Posterior vena cava (tissue), 2 donors: ENCODE results near the gene EDIL3. TPM values are rescaled to one million over a fixed set of nuclear protein-coding genes. Genes with fewer than 3 reads are reported as not detected.
"Not testable (repeated sequence)": the region's sequence is repeated elsewhere in the genome, so short reads cannot be mapped to it uniquely, and the experiment has no call there.

Source experiments
- DNase-seq: peaks from one replicate; pipeline ENCODE4 v3.0.0-alpha.2; 2020; ENCODE audit warnings: low spot score
- intact Hi-C, 2 donors: fragments of 100-400 bp; cut with DNase I; formaldehyde crosslinking; loops; one replicate each; pipeline versions ENCODE4 v1.14.1 to v1.14.2; 2022 to 2023
- total RNA-seq, 2 donors: library from RNA; stranded (reverse); fragmentation: NEBNext Ultra II Directional; extraction: Animal tissue kit (Norgen Biotek cat#: 25700); gene quantifications; one replicate each; pipeline ENCODE4 v1.2.1, GENCODE V29; 2021
- donor health status: DM: yes; HTN: yes; CAD: no.
- donor health status: DM: yes; HTN: yes; CAD: no.

Gene EDIL3
- total RNA-seq, 2 donors from 2014 or later, result 117 to 143 TPM

- DNase-seq, intact Hi-C loops: not testable (repeated sequence)
These were observed 366.2 kb downstream of the EDIL3 start for GRCh38 chr5:84018521-84018920.

- DNase-seq, result no peak
- intact Hi-C loops, result no loop called here
These were observed 367.0 kb downstream of the EDIL3 start for GRCh38 chr5:84017523-84018172.

DNA sequence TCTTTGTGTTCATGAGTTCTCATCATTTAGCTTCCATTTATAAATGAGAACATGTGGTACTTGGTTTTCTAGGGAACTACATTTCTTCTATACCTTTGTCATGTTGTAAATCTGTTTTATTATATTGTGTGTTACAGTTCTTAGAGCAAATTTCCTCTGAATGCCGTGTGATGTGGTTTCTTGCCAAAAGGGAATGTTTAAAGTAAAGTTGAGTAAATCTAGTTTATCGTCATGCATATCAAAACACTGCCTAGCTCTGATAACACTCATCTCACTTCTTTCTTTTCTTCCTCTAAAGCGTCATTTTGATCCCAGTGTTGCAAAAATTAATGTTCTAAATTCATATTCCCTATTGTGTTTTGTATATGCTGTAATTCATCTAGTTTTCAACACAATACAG lies 368.6 kb downstream of the EDIL3 start:
- intact Hi-C loops, result no loop called here
- no peak for DNase-seq

GRCh38 chr5:84014966-84015365 lies 369.7 kb downstream of the EDIL3 start:
- no peak for DNase-seq
- intact Hi-C loops, result no loop called here

- no peak for DNase-seq
These were observed 390.9 kb downstream of the EDIL3 start for GRCh38 chr5:83993803-83994202.

DNA sequence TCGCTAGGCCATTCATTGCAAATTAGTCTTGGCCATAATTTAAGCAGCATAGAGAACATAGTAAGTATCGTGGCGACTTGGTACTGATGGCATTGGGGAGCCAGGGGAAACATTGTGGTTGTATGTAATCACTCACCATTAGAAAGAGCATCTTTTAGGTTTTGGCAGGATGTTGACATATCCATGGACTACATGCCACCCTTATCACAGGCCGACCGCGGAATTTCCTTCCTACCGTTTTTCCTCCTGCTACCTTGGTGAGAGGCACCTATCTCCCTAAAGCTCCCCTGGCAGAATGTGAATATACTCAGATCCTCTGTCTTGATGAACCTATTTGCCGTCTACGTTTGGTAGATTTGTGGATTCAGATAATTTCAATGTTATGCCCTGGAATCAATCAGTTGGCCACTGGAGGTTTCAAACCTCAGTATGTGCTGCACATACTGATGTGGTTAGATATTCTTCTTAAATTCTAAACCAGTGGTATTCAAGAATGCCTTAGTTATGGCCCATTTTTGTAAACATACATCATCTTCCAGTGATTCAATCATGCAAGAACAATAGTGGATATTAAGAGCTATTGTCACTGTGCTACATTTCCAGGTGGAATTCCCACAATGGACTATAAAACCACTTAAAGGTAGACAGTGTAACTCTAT lies 393.0 kb downstream of the EDIL3 start:
- no peak for DNase-seq
- intact Hi-C loops, result no loop called here

More at GRCh38 chr5:83993803-83994202, 390.9 kb downstream of the EDIL3 start:
- intact Hi-C loops, result no loop called here

- DNase-seq, result no peak
- intact Hi-C loops, result no loop called here
These were observed 396.4 kb downstream of the EDIL3 start for GRCh38 chr5:83988293-83988685.

- no peak for DNase-seq
- intact Hi-C loops, result no loop called here
These were observed 397.0 kb downstream of the EDIL3 start for GRCh38 chr5:83987513-83988292.

DNA sequence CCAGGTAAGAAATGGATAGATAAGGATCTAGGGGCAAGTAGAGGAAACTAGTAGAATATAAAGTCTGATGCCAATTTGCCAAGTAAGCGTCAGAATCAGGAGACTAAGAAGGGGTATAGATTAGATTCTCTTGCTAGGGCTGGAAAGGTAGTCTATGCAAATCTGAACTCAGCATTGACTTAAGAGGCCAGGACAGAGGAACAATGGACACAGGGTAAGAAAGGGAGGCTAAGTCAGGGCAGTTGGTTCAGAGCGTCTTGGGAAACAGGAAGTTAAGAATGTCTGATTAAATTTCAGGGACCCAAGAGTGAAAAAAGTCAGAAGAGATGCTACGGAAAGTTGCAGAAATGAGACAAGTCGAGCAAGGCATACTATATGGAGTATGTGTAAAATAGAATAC lies 400.8 kb downstream of the EDIL3 start:
- intact Hi-C loops, result no loop called here

GRCh38 chr5:83973925-83974815 lies 410.5 kb downstream of the EDIL3 start:
- intact Hi-C loops, result no loop called here
- DNase-seq, result no peak

More for the DNA sequence above, 400.8 kb downstream of the EDIL3 start:
- DNase-seq, result no peak

- intact Hi-C loops, result no loop called here
These were observed 411.8 kb downstream of the EDIL3 start for GRCh38 chr5:83972909-83973308.

DNA sequence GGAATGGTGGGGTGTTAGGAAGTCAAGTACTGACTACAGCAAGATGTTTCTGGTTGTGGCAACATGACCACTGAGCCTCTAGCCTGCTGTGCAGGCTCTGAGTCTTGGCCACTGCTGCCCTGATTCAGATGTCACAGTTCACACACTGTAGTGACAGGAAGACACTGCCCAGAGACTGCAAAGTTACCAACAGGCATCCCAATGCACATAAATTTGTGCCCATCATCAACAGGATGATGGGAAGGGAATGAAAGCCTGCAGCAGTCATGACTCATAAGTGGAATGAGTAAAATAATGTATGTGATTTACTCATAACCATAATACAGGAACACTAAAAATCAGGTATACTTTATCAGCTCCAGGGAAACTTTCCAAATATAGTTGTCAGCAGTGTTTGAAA lies 412.4 kb downstream of the EDIL3 start:
- intact Hi-C loops, result no loop called here

More at GRCh38 chr5:83972909-83973308, 411.8 kb downstream of the EDIL3 start:
- no peak for DNase-seq

GRCh38 chr5:83967417-83967816 lies 417.3 kb downstream of the EDIL3 start:
- intact Hi-C loops, result no loop called here
- DNase-seq, result no peak

More for the DNA sequence above, 412.4 kb downstream of the EDIL3 start:
- DNase-seq, result no peak

- intact Hi-C loops, result no loop called here
- DNase-seq, result no peak
These were observed 419.2 kb downstream of the EDIL3 start for GRCh38 chr5:83965441-83965840.

DNA sequence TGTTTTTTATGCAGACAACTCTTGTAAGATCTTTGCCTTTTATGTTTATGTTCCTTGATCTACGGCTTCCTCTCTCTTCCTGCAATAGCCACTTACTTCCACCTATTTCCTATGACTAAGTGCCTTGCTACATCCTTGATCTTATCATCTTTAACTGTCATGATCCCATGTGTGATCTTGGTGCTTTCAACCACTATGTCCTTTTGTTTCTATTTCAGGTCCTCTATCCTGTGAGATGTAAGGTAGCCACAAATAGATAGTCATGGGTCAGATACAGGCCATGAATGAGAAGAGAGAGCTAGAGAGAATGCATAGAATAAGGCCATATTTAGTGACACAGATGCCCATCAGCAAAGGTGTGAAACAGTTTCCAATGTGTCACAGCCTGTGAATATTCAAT lies 420.4 kb downstream of the EDIL3 start:
- intact Hi-C loops, result no loop called here
- DNase-seq, result no peak

DNA sequence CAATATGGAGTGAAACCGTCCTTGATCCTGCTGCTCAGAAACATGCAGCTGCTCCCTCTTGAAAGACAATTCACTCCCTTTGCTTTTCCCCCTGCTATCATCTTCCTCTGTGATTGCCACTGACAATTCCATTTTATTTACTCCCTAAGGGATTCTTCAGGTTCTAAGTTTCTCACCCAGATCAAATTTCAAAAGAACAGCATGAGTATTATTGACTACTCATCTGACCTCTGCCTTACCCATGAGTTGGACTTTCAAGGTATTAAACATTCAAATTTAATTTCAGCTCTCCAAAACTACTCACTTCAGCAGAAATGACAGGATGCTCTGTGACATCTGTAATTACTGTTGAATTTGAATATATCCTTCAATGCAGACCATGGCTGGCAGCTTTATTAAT lies 427.5 kb downstream of the EDIL3 start:
- no peak for DNase-seq
- intact Hi-C loops, result no loop called here

DNA sequence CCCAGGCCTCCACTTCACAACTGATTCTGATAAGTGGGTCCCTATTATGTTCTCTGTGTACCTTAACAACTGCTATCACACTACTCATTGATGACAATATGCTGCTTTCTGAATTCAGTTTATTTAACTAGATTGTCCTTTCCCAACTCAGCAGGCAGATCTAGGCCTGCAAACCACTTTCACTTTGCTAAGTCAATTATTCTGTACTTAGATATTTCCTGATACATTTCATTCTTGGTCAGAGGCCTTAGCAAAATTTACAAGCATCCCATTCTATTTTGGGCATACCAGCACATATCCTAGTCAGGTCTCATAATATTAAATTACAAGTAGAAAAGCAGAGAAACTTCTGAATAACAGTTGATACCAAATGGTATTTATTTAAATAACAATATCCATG lies 428.3 kb downstream of the EDIL3 start:
- no peak for DNase-seq
- intact Hi-C loops, result no loop called here

GRCh38 chr5:83955916-83956315 lies 428.8 kb downstream of the EDIL3 start:
- DNase-seq, result no peak
- intact Hi-C loops, result no loop called here

DNA sequence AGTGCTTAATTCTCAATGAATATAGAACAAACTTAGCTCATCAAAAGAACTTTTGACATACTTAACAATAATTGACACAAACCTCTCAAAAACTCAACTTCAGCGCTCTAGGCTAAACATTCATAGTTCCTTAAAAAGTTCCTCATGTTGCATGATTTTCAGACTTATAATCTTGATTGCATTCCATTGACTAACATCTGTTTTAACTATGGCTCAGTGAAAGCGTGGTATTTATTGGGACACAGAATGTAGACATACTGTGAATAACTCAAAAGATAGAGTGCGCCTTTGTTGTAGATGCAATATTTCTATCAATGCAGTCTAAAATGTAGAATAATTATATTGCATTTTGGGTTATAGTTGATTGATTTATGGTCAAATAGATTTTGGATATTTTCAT lies 436.9 kb downstream of the EDIL3 start:
- intact Hi-C loops, result no loop called here
- DNase-seq, result no peak
